Right cardiac atrium (tissue), 5 donors: ENCODE data around the gene MTIF3. TPM values are rescaled to one million over a fixed set of nuclear protein-coding genes. Genes with fewer than 3 reads are reported as not detected.

Experiments
- ATAC-seq, 2 donors: fragments of 200-7000 bp; cut with Tn5 transposase; one replicate each; pipeline versions ENCODE4 v1.8.0 to v1.9.1; 2020; ENCODE audit warnings: moderate library complexity in 2 of 2, mild to moderate bottlenecking in 1 of 2
- DNase-seq, 3 donors: peaks; one replicate each; pipeline ENCODE4 v3.0.0-alpha.2; 2020
- H3K27ac ChIP-seq: one replicate; pipeline ENCODE4 v1.5.1; 2013; ENCODE audit warnings: mild to moderate bottlenecking, low read length, control low read depth, moderate library complexity
- H3K27me3 ChIP-seq: one replicate; pipeline ENCODE4 v1.6.1; 2013; ENCODE audit not compliant: control insufficient read depth, insufficient read depth
- H3K4me1 ChIP-seq: one replicate; pipeline ENCODE4 v1.6.1; 2013; ENCODE audit warnings: low read length; ENCODE audit not compliant: control insufficient read depth, insufficient read depth
- H3K4me3 ChIP-seq: one replicate; pipeline ENCODE4 v1.5.1; 2013; ENCODE audit warnings: low read length, control low read depth
- H3K9me3 ChIP-seq: one replicate; pipeline ENCODE4 v1.6.1; 2013; ENCODE audit warnings: low read length; ENCODE audit not compliant: control insufficient read depth
- WGBS: extraction: QIAGEN DNeasy Blood & Tissue Kit; methylation state at CpG from one replicate; pipeline ENCODE4 v1.1.7; 2013; 5-methylcytosine and 5-hydroxymethylcytosine counted together
- intact Hi-C, 4 donors: fragments of 100-400 bp; cut with DNase I; formaldehyde crosslinking; loops; one replicate each; pipeline versions ENCODE4 v1.11.0 to v1.14.0; 2022 to 2023
- polyA plus RNA-seq: library from polyadenylated mRNA; stranded (reverse); fragments of 200-250 nt; gene quantifications from one replicate; pipeline ENCODE4 v1.2.3, GENCODE V29; 2013
- total RNA-seq, 4 donors: library from RNA; stranded (reverse); fragmentation: NEBNext Ultra II Directional; extraction: Animal tissue kit (Norgen Biotek cat#: 25700); gene quantifications; one replicate each; pipeline ENCODE4 v1.2.1, GENCODE V29; 2021
- donor health status: healthy with polysubstance abuse.
- donor health status: DM: no; HTN: yes; CAD: no.
- donor health status: DM: no; HTN: no; CAD: no.
- donor health status: DM: no; HTN: yes; CAD: no; lungs with severe emphysema.
- donor health status: DM: yes; HTN: yes; CAD: no.

The MTIF3 gene
- total and polyA plus RNA-seq, 5 donors, result 102 to 283 (median 138) TPM

GRCh38 chr13:27393101-27393500 lies 57.3 kb downstream of the MTIF3 start:
- H3K4me3 ChIP-seq, result no peak overlapping the region
- 64% methylated on average over 4 of the region's 4 CpGs for WGBS
- no peaks in the 10 kb centered on the region for H3K9me3 ChIP-seq
- H3K4me1 ChIP-seq, result no peaks in the 10 kb centered on the region
- DNase-seq (no peak), ATAC-seq (no peak)
- intact Hi-C loops, result no loop called here
- no peaks in the 10 kb centered on the region for H3K27me3 ChIP-seq
- H3K27ac ChIP-seq, result no peak overlapping the region

- no peaks in the 10 kb centered on the region for H3K27me3 ChIP-seq
- no peak for DNase-seq
- H3K9me3 ChIP-seq, result no peaks in the 10 kb centered on the region
- H3K27ac ChIP-seq, result no peak overlapping the region
- 69% methylated on average over 2 of the region's 2 CpGs for WGBS
- ATAC-seq, result no peak
- H3K4me1 ChIP-seq, result no peaks in the 10 kb centered on the region
- H3K4me3 ChIP-seq, result no peak overlapping the region
- intact Hi-C loops, result no loop called here
These were observed 58.9 kb downstream of the MTIF3 start for GRCh38 chr13:27391471-27391870.

GRCh38 chr13:27389891-27390290 lies 60.5 kb downstream of the MTIF3 start:
- no peak for DNase-seq
- no peak overlapping the region for H3K4me3 ChIP-seq
- no peak overlapping the region for H3K27ac ChIP-seq
- intact Hi-C loops, result no loop called here
- no peak for ATAC-seq
- 81% methylated on average over 7 of the region's 7 CpGs for WGBS
- H3K9me3 ChIP-seq, result no peaks in the 10 kb centered on the region
- no peaks in the 10 kb centered on the region for H3K27me3 ChIP-seq
- no peaks in the 10 kb centered on the region for H3K4me1 ChIP-seq

GRCh38 chr13:27388241-27388640 lies 62.1 kb downstream of the MTIF3 start:
- no peak for ATAC-seq
- intact Hi-C loops, result no loop called here
- Histone ChIP-seq H3K27ac (no peak overlapping the region), H3K4me3 (no peak overlapping the region), H3K4me1 (no peaks in the 10 kb centered on the region), H3K27me3 (no peaks in the 10 kb centered on the region), H3K9me3 (no peaks in the 10 kb centered on the region)
- WGBS, result 57% methylated on average over 2 of the region's 2 CpGs
- no peak for DNase-seq

Other genes starting within 250 kb of the MTIF3 start
- gene RPL21, start 199.0 kb downstream of the MTIF3 start, total RNA-seq, result 100 to 1,000 TPM; 723 to 895 (median 850) TPM
- 662 TPM for gene RPL21, start 199.0 kb downstream of the MTIF3 start, polyA plus RNA-seq
- gene RASL11A, start 179.7 kb downstream of the MTIF3 start, total RNA-seq, result 10 to 100 TPM; 10.5 to 35.8 (median 19.0) TPM
- gene RASL11A, start 179.7 kb downstream of the MTIF3 start, polyA plus RNA-seq, result 15.2 TPM
- 100 to 1,000 TPM; 149 to 204 (median 191) TPM for gene GTF3A, start 25.9 kb downstream of the MTIF3 start, total RNA-seq
- gene GTF3A, start 25.9 kb downstream of the MTIF3 start, polyA plus RNA-seq, result 366 TPM
- 10 to 100 TPM in 3 of 4 donors, 1 to 10 TPM in 1; 9.1 to 15.3 (median 10.8) TPM for gene LNX2, start 170.0 kb upstream of the MTIF3 start, total RNA-seq
- 4.5 TPM for gene LNX2, start 170.0 kb upstream of the MTIF3 start, polyA plus RNA-seq
- gene POLR1D, start 171.3 kb upstream of the MTIF3 start, total RNA-seq, result 10 to 100 TPM; 58.2 to 92.3 (median 82.5) TPM
- 72.6 TPM for gene POLR1D, start 171.3 kb upstream of the MTIF3 start, polyA plus RNA-seq